Measurements from ENCODE around the gene RFX3.

RFX3 gene

GRCh38 chr9:3517377-3518048, 8.3 kb downstream of the RFX3 start:
- H3K36me3 ChIP-seq: no peaks in the 10 kb centered on the region
- no peaks in the 10 kb centered on the region for H3K27me3 ChIP-seq
- no peak for TF ChIP-seq CTCF (IDR thresholded peaks at IDR 0.05; ENCODE audit: low read depth, low read length)
- DNase-seq: no peak
- no peaks in the 10 kb centered on the region for H3K9me3 ChIP-seq
- no peak overlapping the region for H3K4me3 ChIP-seq (ENCODE audit: low read depth, low read length)
- peaks cover 10% of the 10 kb centered on the region; the same call in 1 of the 2 replicates for H3K4me1 ChIP-seq

DNA sequence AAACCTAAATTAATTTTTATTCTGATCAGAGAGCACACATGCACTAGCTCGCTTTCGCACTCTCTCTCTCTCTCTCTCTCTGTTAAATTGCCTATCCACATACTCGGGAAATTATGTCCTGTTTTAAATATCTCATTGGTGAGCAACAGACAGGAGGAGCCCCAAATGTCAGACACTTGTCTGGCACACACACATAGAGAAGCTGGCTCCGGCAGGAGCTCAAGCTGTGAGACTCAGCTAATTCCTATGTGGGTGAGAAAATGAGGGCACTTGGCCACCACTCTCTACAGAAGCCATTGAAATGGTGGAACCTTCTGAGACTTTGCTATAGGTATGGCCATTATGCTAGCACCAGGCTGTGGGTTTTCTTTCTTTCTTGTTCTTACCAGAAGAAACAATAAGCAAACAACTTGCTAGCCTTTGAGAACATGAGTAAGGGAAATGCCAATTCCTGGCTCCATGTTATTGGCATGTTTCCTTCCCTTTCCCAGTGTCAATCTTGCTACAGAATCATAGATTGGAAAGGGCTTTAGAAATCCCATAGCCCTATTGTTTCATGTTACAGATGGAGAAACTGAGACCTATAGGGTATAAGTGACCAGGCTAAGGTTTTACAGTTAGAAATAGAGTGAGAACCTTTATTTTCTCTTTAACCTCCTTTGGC, 9.0 kb downstream of the RFX3 start:
- TF ChIP-seq CTCF (IDR thresholded peaks at IDR 0.05; ENCODE audit: low read depth, low read length): no peak
- Histone ChIP-seq H3K4me3 (ENCODE audit: low read depth, low read length) (no peak overlapping the region), H3K4me1 (peaks cover 7% of the 10 kb centered on the region; the same call in 1 of the 2 replicates), H3K9me3 (no peaks in the 10 kb centered on the region), H3K27me3 (no peaks in the 10 kb centered on the region), H3K36me3 (no peaks in the 10 kb centered on the region)
- DNase-seq: no peak

- Histone ChIP-seq H3K36me3 (no peaks in the 10 kb centered on the region), H3K27me3 (no peaks in the 10 kb centered on the region), H3K9me3 (no peaks in the 10 kb centered on the region), H3K4me3 (ENCODE audit: low read depth, low read length) (no peak overlapping the region), H3K4me1 (peaks cover 13% of the 10 kb centered on the region; the same call in 1 of the 2 replicates)
- DNase-seq: no peak
- TF ChIP-seq CTCF (IDR thresholded peaks at IDR 0.05; ENCODE audit: low read depth, low read length): no peak
Observed at GRCh38 chr9:3515405-3515804, 10.4 kb downstream of the RFX3 start.

GRCh38 chr9:3514786-3515185, 11.0 kb downstream of the RFX3 start:
- TF ChIP-seq CTCF (IDR thresholded peaks at IDR 0.05; ENCODE audit: low read depth, low read length): no peak
- peaks cover 20% of the 10 kb centered on the region; the same call in 1 of the 2 replicates for H3K4me1 ChIP-seq
- no peaks in the 10 kb centered on the region for H3K36me3 ChIP-seq
- no peaks in the 10 kb centered on the region for H3K9me3 ChIP-seq
- H3K4me3 ChIP-seq (ENCODE audit: low read depth, low read length): no peak overlapping the region
- DNase-seq: no peak
- no peaks in the 10 kb centered on the region for H3K27me3 ChIP-seq

DNA sequence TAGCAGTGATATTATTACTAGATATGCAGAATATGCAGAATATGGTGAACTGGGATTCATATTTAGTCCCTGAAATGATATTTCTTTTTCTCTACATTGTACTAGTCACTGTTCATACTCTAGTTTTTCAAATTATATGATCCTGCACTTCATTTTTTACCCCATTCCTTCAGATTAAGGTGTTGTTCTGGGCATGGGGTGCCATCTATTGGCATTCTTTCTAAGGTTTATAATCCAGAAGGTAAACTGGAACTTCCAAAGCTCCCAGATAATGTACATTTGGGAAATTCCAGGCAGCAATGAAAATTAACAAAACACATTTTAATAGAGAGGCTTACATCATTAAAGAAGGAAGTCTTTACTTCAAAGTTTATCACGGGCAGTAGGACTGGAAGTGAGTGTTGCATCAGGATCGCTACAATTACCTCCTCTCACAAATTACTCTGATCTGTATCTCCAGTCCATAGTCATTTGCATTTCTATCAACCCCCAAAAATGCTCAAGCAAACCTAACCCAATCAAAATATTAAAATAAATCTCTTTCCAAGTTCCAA, 12.5 kb downstream of the RFX3 start:
- Histone ChIP-seq H3K4me1 (peaks cover 30% of the 10 kb centered on the region; the same call in 1 of the 2 replicates), H3K27me3 (no peaks in the 10 kb centered on the region), H3K36me3 (no peaks in the 10 kb centered on the region), H3K9me3 (no peaks in the 10 kb centered on the region), H3K4me3 (ENCODE audit: low read depth, low read length) (no peak overlapping the region)
- DNase-seq: no peak
- no peak for TF ChIP-seq CTCF (IDR thresholded peaks at IDR 0.05; ENCODE audit: low read depth, low read length)

DNA sequence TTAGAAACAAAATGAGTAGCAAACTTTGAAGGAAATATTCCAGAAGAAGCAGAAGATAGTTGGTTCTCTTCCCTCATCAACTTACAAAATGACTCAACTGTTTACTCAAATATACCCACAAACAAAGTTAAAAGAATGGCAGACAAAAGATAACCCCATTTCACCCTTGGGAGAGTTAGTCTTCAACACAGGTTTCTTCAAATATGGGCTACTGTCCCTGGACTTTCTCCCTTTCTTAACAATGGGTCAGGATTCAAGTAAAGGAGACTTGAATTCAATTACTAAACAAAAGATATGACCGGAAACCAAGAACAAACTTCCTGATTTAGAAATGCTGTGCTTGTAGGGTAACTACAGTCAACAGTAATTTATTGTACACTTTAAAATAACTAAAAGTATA, 14.2 kb downstream of the RFX3 start:
- no peak for DNase-seq
- H3K9me3 ChIP-seq: no peaks in the 10 kb centered on the region

More for the DNA sequence above, 14.2 kb downstream of the RFX3 start:
- no peak overlapping the region for H3K4me3 ChIP-seq (ENCODE audit: low read depth, low read length)
- H3K4me1 ChIP-seq: peaks cover 30% of the 10 kb centered on the region; the same call in 1 of the 2 replicates
- H3K36me3 ChIP-seq: no peaks in the 10 kb centered on the region
- no peaks in the 10 kb centered on the region for H3K27me3 ChIP-seq
- TF ChIP-seq CTCF (IDR thresholded peaks at IDR 0.05; ENCODE audit: low read depth, low read length): no peak

Data from BE2C (cell line).